ENCODE results near the gene KDM4C.

GRCh38 chr9:6794936-6795335 lies 37.2 kb downstream of the KDM4C start:
- TF ChIP-seq TBP (CRISPR knock-in tag; IDR thresholded peaks at IDR 0.05) (no peak), DPF2 (CRISPR knock-in tag; IDR thresholded peaks at IDR 0.05; ENCODE audit: borderline replicate concordance, low read depth) (no peak), EZH2 (conservative IDR thresholded peaks at IDR 0.05; ENCODE audit: low read depth, low read length) (no peak), TAF1 (CRISPR knock-in tag; IDR thresholded peaks at IDR 0.05) (no peak), EP300 (IDR thresholded peaks at IDR 0.05; ENCODE audit: low read depth in 2 of 2, low read length in 2 of 2) (no peak), EP300 (CRISPR knock-in tag; IDR thresholded peaks at IDR 0.05; ENCODE audit: borderline replicate concordance) (no peak)
